ENCODE measurements around the gene CMSS1. TPM values are rescaled to one million over a fixed set of nuclear protein-coding genes. Genes with fewer than 3 reads are reported as not detected.

CMSS1 gene
- total RNA-seq, 2 experiments from 2014 or later = 95.6 to 97.2 TPM

DNA sequence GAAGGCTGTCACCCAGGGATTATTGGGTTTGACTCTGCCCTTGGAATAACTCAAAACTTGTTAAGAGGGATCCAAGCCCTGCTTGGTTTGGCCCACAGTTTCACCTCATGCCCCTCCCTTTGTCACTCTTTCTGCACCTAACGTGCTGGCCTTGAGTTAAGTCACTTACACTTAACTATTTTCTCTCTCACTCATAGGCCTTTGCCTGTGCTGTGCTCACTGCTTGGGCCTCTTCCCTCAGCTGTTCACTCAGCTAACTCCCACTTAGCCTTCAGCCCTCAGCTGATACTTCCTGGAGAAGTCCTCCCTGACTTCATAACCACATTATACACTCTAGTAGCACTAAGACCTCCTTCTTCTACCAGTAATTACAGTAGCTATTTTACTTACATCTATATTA is 133.3 kb downstream of the CMSS1 start:
- intact Hi-C loops (cut with micrococcal nuclease) = no loop called here

DNA sequence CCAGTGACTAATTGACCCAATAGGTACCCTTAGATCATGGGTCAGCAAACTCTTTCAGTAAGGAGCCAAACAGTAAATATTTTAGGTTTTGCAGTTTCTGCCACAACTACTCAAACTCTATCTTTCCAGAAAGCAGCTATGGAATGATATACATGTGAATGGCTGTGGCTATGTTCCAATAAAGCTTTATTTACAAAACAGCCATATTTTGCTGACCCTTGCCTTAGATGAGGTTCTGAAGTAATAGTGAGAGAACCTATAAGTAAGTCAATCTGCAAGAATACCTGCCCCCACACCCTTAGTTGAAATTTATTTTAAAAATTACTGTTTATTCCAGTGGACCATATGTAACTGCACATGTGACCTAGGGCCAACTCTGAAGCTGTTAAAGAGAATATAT is 134.0 kb downstream of the CMSS1 start:
- POLR2A ChIA-PET = interaction anchor here (1.0 kb wide), 1 partner anchor 7 kb away, joined by 3 read pairs; no protein-coding TSS in a partner anchor
- no peaks in the 10 kb centered on the region for H3K4me1 Mint-ChIP-seq (ENCODE audit: low read depth)
- no peak for DNase-seq
- no peaks in the 10 kb centered on the region for H3K9me3 Mint-ChIP-seq
- intact Hi-C loops (cut with micrococcal nuclease) = no loop called here
- H3K27me3 Mint-ChIP-seq = no peaks in the 10 kb centered on the region
- H3K27ac Mint-ChIP-seq = no peak overlapping the region
- CTCF ChIA-PET = no interaction called here
- no peaks in the 10 kb centered on the region for H3K36me3 Mint-ChIP-seq
- no peak overlapping the region for H3K4me3 Mint-ChIP-seq

More for the DNA sequence above, 133.3 kb downstream of the CMSS1 start:
- Mint-ChIP-seq H3K4me3 (no peak overlapping the region), H3K27ac (no peak overlapping the region), H3K27me3 (no peaks in the 10 kb centered on the region), H3K36me3 (no peaks in the 10 kb centered on the region), H3K4me1 (ENCODE audit: low read depth) (no peaks in the 10 kb centered on the region), H3K9me3 (no peaks in the 10 kb centered on the region)
- no peak for DNase-seq
- CTCF ChIA-PET = no interaction called here
- POLR2A ChIA-PET = interaction anchor here (1.0 kb wide), 1 partner anchor 8 kb away, joined by 3 read pairs; no protein-coding TSS in a partner anchor

DNA sequence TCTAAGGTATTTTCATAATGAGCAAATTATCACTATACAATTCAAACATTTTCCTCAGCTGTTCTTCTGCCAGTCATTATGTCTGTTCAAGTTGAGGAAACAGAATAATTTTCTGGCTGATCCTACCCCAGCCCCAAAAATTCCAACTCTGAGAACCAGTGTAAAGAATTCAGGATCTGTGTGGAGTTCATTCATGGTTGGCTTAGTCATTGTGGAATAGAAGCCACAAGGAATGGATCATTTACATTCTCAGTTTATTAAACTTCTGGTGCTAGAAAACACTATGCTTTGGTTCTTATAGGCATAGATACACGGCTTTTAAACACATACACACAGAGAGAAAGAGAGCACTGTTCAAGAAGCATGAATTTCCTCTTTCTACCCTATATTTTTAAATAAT is 134.6 kb downstream of the CMSS1 start:
- intact Hi-C loops (cut with micrococcal nuclease) = no loop called here
- Mint-ChIP-seq H3K9me3 (no peaks in the 10 kb centered on the region), H3K4me1 (ENCODE audit: low read depth) (no peaks in the 10 kb centered on the region), H3K27ac (no peak overlapping the region), H3K4me3 (no peak overlapping the region), H3K27me3 (no peaks in the 10 kb centered on the region), H3K36me3 (no peaks in the 10 kb centered on the region)
- POLR2A ChIA-PET = no interaction called here
- CTCF ChIA-PET = no interaction called here
- DNase-seq = no peak

DNA sequence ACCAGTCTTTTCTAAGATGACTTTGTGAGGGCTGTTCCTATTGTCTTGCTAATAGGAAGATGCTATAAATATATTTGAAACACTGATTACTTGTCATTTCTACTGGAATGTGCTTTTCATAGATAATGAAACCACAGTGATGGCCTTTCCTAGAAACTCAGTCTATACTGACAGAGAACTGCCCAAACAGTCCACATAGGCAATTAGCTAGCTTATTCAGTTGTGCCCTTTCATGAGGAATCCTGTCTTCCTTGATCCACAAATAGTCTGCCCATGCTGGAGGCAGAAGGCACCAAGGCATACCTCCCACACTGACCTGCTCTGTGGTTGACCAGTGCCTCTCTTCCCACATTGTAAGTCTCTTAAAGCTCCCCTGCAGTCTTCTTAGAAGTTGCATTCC is 135.9 kb downstream of the CMSS1 start:
- POLR2A ChIA-PET = no interaction called here
- no peak for DNase-seq
- Mint-ChIP-seq H3K4me3 (no peak overlapping the region), H3K4me1 (ENCODE audit: low read depth) (no peaks in the 10 kb centered on the region), H3K27ac (no peak overlapping the region), H3K9me3 (no peaks in the 10 kb centered on the region), H3K36me3 (no peaks in the 10 kb centered on the region), H3K27me3 (no peaks in the 10 kb centered on the region)
- intact Hi-C loops (cut with micrococcal nuclease) = no loop called here
- CTCF ChIA-PET = no interaction called here

DNA sequence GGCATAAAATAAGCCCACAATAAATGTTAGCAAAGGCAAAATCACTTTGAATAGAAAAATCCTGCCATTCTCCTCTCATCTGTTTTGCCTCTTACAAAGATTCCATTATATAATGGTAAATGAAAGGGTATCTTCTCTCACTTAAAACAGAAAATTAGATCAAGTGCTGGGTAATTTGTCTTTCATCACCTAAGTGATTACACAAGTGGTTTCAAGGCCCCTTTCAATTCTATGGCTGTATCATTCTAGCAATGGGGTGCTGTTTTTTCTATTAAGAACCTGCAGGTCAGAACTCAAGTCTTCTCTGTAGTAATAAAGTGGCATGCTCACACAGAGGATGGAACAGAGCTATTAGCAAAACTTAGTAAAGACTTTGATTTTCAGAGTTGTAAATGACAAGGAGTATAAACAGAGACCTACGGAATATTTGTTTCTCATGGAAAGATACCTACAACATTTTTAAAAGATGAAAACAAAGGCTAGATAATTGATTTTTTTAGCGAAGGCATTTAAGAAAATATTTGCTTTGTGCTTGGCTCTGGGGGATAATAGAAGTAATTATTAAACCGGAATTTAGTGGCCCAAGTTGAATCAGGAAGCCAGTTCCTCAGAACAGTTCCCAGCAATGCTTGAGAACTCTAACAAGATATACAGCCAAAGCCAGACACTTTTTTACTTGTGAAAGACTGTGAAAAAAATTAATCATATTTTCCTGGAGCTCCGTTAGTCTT is 137.4 kb downstream of the CMSS1 start:
- H3K9me3 Mint-ChIP-seq = no peaks in the 10 kb centered on the region
- no peak for DNase-seq
- CTCF ChIA-PET = interaction anchor here (0.6 kb wide), 1 partner anchor 11 kb away, joined by 3 read pairs; no protein-coding TSS in a partner anchor
- POLR2A ChIA-PET = no interaction called here
- no peaks in the 10 kb centered on the region for H3K36me3 Mint-ChIP-seq
- H3K27me3 Mint-ChIP-seq = no peaks in the 10 kb centered on the region
- H3K4me1 Mint-ChIP-seq (ENCODE audit: low read depth) = no peaks in the 10 kb centered on the region
- intact Hi-C loops (cut with micrococcal nuclease) = no loop called here
- H3K4me3 Mint-ChIP-seq = no peak overlapping the region
- H3K27ac Mint-ChIP-seq = no peak overlapping the region

GRCh38 chr3:99955773-99956562 is 138.3 kb downstream of the CMSS1 start:
- Mint-ChIP-seq H3K4me1 (ENCODE audit: low read depth) (no peaks in the 10 kb centered on the region), H3K27me3 (no peaks in the 10 kb centered on the region), H3K27ac (no peak overlapping the region), H3K9me3 (no peaks in the 10 kb centered on the region), H3K4me3 (no peak overlapping the region), H3K36me3 (no peaks in the 10 kb centered on the region)
- CTCF ChIA-PET = interaction anchor here (0.6 kb wide), 1 partner anchor 12 kb away, joined by 3 read pairs; no protein-coding TSS in a partner anchor
- DNase-seq = no peak
- intact Hi-C loops (cut with micrococcal nuclease) = no loop called here
- POLR2A ChIA-PET = no interaction called here

DNA sequence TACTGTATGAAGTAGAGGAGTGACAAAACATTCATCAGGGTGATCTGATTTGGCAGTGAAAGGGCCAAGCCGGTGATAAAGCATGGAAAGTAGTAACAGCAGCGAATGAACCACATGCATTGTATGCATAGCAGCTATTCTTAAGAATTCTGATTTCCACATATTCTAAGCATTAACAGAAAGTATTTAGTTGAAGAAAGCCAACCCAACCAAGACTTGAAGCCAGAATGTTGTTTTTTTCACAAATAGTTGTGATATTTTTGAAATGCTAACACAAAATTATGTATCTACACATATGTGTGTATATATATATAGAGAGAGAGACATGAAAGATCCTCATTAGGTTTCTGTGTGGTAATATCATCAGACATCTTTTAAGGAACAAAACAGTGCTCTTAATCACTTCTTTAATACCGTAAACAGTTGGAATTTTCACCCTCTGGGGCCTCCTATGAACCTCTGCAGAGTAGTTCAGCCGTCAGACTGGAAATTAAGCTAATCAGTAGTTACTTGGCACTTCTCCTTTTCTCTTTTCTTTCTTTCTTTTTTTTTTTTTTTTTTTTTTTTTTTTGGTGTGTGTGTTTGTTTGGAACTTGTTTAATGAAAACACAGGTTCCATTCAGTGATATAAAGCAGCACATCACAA is 139.6 kb downstream of the CMSS1 start:
- Mint-ChIP-seq H3K27ac (no peak overlapping the region), H3K4me1 (ENCODE audit: low read depth) (no peaks in the 10 kb centered on the region), H3K36me3 (peaks cover 4% of the 10 kb centered on the region), H3K4me3 (no peak overlapping the region), H3K27me3 (no peaks in the 10 kb centered on the region), H3K9me3 (no peaks in the 10 kb centered on the region)
- ChIA-PET CTCF (no interaction called here), POLR2A (no interaction called here)
- intact Hi-C loops (cut with micrococcal nuclease) = no loop called here
- DNase-seq = no peak

DNA sequence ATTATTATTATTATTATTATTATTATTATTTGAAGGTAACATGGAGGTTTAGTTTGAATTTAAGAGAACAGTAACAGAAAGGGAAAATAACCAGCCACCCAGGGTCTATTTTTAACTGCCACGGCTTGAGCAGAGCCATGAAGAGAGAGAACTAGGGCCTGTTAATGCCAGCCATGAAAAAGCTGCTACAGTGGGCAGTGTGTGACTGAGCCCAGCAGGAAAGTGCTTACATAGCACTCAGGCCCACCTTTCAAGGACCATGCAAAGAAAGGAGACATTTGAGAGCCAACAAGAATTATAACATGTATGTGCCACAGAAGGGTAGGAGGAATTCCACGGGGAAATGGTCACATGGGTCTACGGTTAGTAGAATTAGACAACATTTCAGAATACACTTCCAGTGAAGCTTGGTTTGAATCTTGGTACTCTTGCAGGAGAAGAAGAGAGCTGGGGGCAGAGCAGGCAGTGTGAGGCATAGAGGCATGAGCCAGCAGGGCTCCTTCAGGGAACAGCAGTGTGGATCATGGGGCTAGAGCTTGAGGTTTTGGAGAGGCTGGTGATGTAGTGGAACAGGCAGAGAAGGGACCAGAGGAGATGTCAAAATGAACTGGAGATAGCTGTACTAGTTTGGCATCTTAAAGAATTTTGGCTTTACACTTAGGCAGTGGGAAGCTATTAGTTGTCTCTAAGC is 140.7 kb downstream of the CMSS1 start:
- no peak overlapping the region for H3K27ac Mint-ChIP-seq
- no peaks in the 10 kb centered on the region for H3K4me1 Mint-ChIP-seq (ENCODE audit: low read depth)
- DNase-seq = no peak
- peaks cover 4% of the 10 kb centered on the region for H3K36me3 Mint-ChIP-seq
- CTCF ChIA-PET = no interaction called here
- H3K27me3 Mint-ChIP-seq = no peaks in the 10 kb centered on the region
- intact Hi-C loops (cut with micrococcal nuclease) = no loop called here
- H3K4me3 Mint-ChIP-seq = no peak overlapping the region
- H3K9me3 Mint-ChIP-seq = no peaks in the 10 kb centered on the region
- POLR2A ChIA-PET = interaction anchor here (0.9 kb wide), 1 partner anchor 7 kb away, joined by 3 read pairs; no protein-coding TSS in a partner anchor

DNA sequence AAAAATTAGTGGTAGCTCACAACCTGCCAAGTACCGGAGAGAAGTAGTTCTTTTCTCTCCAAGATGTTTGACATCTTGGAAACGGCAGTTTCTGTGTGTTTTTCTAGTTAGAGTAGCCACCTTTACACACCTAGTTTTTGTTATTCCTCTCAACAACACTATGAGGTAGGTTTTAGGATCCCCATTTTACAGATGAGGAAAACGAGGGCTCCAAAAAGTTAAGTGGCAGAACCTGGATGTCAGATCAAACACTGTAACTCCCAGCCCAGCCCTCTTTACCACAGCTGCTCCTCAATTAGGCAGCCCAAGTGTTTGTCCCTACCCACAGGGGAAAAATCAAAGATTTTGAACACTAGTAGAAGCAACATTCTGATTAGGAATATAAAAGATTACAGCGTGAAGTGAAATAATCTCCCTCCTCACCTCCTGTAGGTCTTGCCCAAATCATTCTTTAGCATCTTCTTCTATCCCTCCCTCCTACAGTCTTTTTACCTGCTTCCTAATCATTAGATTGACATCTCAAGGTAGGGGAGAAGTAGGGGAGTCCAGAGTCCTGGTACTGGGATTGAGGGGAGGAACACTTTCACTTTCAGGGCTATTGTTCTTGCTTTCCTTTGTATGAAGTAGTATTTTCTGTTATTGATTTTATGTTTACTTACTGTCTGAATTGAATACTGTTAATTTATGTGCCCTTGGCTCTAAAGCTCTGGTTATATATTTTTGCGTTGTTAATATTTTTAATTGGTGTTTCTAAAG is 142.6 kb downstream of the CMSS1 start:
- POLR2A ChIA-PET = interaction anchor here (0.6 kb wide), 1 partner anchor 57 kb away, joined by 3 read pairs; no protein-coding TSS in a partner anchor
- Mint-ChIP-seq H3K27me3 (no peaks in the 10 kb centered on the region), H3K4me3 (no peak overlapping the region), H3K27ac (no peak overlapping the region), H3K9me3 (no peaks in the 10 kb centered on the region), H3K36me3 (peaks cover 4% of the 10 kb centered on the region), H3K4me1 (ENCODE audit: low read depth) (peaks cover 3% of the 10 kb centered on the region)
- intact Hi-C loops (cut with micrococcal nuclease) = no loop called here
- DNase-seq = no peak
- CTCF ChIA-PET = no interaction called here

DNA sequence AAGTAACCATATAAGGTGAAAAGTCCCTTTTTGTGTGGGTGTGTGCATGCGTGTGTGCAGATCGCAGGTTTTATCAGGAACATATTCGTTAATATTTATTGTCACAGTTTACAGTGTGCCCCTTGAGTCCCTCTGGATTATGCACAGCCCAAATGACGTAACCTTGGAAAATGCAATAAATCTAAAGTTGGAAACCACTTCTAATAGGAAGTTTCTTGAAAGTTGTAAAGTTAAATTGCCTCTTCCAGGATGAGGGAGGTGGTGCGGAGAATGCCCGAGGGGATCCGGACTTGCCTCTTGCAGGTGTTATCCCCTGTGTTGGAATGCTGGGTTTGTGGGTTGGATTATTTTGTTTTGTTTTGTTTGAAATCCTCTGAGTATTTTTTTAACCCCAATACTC is 143.3 kb downstream of the CMSS1 start:
- Mint-ChIP-seq H3K4me1 (ENCODE audit: low read depth) (peaks cover 4% of the 10 kb centered on the region), H3K36me3 (peaks cover 4% of the 10 kb centered on the region), H3K4me3 (no peak overlapping the region), H3K9me3 (no peaks in the 10 kb centered on the region), H3K27ac (no peak overlapping the region), H3K27me3 (no peaks in the 10 kb centered on the region)
- intact Hi-C loops (cut with micrococcal nuclease) = no loop called here
- no peak for DNase-seq
- POLR2A ChIA-PET = interaction anchor here (0.6 kb wide), 1 partner anchor 57 kb away, joined by 3 read pairs; no protein-coding TSS in a partner anchor
- CTCF ChIA-PET = no interaction called here

DNA sequence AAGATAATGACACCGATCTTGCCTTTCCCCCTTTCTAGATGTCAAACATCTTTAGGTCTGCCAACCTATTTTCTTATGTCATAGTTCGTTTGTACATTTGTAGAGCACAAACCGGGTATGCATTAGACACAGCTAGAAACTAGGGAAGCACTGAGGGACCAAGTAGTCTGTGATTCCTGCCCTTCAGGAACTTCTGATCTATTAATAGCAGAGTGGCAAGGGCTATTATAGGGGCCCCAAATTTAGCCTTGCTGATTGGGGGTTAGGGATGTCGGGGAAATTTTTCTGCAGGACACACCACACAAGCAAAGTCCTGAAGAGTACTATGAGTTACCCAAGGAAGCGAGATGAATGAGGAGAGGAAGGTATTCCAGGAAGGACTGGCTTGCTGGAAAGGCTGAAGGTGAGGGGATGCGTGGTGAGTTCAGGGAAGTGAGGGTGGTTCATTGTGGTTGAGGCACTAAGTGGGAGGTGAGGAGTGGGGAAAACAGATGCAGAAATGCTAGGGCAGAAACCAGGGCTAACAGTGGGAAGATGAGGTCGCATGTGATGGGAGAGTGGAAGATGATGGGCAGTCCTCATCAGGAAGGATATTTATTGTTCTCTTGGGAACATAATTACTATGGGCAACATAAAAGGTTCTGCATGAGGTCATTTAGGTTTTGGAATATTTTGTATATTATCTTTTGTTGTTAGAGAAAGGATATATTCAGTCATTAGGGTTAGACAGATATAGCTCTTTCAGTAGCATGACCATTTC is 144.3 kb downstream of the CMSS1 start:
- no peak overlapping the region for H3K4me3 Mint-ChIP-seq
- no peaks in the 10 kb centered on the region for H3K9me3 Mint-ChIP-seq
- peaks cover 4% of the 10 kb centered on the region for H3K4me1 Mint-ChIP-seq (ENCODE audit: low read depth)
- H3K27ac Mint-ChIP-seq = no peak overlapping the region
- H3K27me3 Mint-ChIP-seq = no peaks in the 10 kb centered on the region
- DNase-seq = no peak
- POLR2A ChIA-PET = no interaction called here
- intact Hi-C loops (cut with micrococcal nuclease) = no loop called here
- peaks cover 4% of the 10 kb centered on the region for H3K36me3 Mint-ChIP-seq
- CTCF ChIA-PET = no interaction called here
